GM10266 (cell line): ENCODE measurements around the gene ABCC3.

Experiments used
- DNase-seq: peaks from one replicate; pipeline ENCODE4 v3.0.0; 2012; ENCODE audit errors: extremely low spot score
- CTCF ChIP-seq: IDR thresholded peaks from 2 replicates; pipeline ENCODE4 v1.5.1; 2012; ENCODE audit warnings: mild to moderate bottlenecking, low read depth; ENCODE audit not compliant: control insufficient read depth, insufficient read depth; ENCODE audit errors: missing control alignments

ABCC3 gene

GRCh38 chr17:50645748-50646682 lies 11.3 kb downstream of the ABCC3 start:
- TF ChIP-seq CTCF = no peak
- DNase-seq = no peak

DNA sequence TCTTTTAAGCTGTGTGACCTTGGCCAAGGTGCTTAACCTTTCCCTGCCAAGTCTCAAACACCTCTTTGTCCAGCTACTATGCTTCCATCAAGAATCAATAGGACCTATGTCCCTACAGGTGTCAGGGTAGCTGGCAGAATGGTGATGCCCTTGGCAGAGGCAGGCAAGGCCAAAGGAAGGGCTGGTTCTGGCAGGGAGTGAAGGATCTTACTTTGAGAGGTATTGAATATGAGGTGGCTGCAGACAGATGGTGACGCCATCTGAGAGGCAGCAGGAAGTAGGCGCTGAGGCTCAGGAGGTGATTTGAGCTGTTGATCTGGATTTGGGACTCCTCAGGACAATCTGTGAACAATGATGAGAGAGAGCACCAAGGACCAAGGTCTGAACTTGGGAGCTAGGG lies 12.5 kb downstream of the ABCC3 start:
- TF ChIP-seq CTCF = no peak
- DNase-seq = no peak

- TF ChIP-seq CTCF = no peak
- no peak for DNase-seq
Observed at GRCh38 chr17:50649042-50649908, 14.6 kb downstream of the ABCC3 start.

DNA sequence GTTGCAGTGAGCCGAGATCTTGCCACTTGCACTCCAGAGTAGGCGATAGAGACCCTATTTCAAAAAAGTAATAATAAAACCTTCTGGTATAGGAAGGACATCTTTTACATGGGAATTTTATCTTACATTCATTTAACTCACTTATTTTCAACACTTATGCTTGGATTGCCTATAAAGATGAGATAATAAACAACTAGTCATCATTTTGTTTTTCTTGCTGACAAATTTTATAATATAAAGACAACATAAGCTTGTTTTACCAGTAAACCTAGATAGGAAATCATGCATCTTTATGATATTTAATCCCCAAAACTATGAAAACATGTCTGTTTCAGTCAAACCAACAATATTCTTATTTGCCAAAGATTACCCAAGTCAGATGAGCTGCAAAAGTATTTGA lies 17.0 kb downstream of the ABCC3 start:
- DNase-seq = no peak
- TF ChIP-seq CTCF = no peak

- DNase-seq = no peak
- TF ChIP-seq CTCF = no peak
Observed at GRCh38 chr17:50653738-50654137, 19.1 kb downstream of the ABCC3 start.

DNA sequence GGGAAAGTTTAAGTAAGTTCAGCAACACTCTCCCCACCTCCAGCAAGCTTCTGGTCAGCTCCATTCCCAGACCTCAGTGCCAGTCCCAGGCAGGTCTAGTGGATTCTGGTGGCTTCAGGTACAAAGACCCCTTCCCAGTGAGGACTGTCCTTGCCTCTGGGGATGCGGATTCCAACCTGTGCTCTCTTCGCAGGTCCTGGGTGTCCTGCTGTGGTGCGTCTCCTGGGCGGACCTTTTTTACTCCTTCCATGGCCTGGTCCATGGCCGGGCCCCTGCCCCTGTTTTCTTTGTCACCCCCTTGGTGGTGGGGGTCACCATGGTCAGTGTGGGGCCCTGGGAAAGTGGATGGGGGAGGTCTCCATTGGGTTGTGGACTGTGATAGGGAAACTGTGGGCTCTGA lies 21.8 kb downstream of the ABCC3 start:
- no peak for DNase-seq
- no peak for TF ChIP-seq CTCF
